ENCODE results near the gene CDCA8.

CDCA8 gene

DNA sequence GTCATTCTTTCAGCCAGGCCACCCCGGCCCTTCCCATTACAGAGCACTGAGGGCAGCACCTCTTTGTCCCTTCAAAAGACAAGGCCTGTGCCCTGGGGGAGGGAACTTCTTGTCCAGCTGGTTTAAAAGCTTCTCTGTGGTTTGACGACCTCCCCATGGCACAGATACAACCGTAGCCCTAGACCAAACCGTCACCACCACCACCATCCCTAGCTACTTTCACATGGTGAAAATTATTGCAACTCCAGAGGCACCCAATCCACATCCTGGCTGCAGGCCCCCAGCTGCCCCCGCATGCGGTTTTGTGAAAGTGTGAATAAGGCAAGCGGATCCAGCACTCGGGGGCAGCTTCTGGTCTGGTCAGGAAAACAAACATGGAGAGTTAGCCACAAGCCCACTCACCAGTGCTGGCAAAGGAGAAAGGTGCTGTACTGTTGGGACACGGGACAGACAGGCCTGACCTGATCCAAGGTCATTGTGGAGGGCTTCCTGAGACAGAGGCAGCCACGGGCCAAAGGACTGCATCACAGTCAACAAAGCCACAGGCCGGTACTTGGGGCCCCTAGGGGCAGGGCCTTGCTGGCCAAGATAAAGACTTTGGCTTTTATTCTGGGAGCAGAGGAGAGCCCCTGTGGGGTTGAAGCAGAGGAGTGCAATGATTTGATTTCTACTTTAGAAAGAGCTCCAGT lies 31.2 kb downstream of the CDCA8 start:
- TF ChIP-seq, protein P1, sequence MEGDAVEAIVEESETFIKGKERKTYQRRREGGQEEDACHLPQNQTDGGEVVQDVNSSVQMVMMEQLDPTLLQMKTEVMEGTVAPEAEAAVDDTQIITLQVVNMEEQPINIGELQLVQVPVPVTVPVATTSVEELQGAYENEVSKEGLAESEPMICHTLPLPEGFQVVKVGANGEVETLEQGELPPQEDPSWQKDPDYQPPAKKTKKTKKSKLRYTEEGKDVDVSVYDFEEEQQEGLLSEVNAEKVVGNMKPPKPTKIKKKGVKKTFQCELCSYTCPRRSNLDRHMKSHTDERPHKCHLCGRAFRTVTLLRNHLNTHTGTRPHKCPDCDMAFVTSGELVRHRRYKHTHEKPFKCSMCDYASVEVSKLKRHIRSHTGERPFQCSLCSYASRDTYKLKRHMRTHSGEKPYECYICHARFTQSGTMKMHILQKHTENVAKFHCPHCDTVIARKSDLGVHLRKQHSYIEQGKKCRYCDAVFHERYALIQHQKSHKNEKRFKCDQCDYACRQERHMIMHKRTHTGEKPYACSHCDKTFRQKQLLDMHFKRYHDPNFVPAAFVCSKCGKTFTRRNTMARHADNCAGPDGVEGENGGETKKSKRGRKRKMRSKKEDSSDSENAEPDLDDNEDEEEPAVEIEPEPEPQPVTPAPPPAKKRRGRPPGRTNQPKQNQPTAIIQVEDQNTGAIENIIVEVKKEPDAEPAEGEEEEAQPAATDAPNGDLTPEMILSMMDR (IDR thresholded peaks at IDR 0.05; ENCODE audit: low read depth, low read length, missing control alignments) = no peak
- DNase-seq (ENCODE audit: extremely low read depth, low read depth) = no peak
- H3K4me3 ChIP-seq (replicated peaks; ENCODE audit: low read depth, low read length) = no peak overlapping the region

DNA sequence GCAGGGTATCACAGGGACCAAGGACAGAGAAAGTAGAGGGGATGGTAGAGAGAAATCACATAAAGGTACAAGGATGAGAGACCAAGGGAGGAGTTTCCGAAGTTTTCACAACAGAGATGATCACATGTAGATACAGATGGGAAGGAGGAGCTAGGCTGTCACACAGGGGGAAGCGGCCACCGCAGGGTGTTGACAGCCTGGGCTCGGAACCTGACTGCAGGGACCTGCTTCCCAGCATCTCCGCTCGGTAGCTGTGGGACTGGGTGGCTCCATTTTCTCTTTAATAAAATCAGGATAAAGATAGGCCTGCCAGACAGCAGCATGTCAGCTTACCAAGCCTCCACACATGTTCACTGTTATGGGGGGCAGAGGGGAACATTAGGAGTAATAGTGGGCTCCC lies 32.3 kb downstream of the CDCA8 start:
- no peak overlapping the region for H3K4me3 ChIP-seq (replicated peaks; ENCODE audit: low read depth, low read length)
- DNase-seq (ENCODE audit: extremely low read depth, low read depth) = no peak
- TF ChIP-seq, protein P1 (IDR thresholded peaks at IDR 0.05; ENCODE audit: low read depth, low read length, missing control alignments) = no peak

DNA sequence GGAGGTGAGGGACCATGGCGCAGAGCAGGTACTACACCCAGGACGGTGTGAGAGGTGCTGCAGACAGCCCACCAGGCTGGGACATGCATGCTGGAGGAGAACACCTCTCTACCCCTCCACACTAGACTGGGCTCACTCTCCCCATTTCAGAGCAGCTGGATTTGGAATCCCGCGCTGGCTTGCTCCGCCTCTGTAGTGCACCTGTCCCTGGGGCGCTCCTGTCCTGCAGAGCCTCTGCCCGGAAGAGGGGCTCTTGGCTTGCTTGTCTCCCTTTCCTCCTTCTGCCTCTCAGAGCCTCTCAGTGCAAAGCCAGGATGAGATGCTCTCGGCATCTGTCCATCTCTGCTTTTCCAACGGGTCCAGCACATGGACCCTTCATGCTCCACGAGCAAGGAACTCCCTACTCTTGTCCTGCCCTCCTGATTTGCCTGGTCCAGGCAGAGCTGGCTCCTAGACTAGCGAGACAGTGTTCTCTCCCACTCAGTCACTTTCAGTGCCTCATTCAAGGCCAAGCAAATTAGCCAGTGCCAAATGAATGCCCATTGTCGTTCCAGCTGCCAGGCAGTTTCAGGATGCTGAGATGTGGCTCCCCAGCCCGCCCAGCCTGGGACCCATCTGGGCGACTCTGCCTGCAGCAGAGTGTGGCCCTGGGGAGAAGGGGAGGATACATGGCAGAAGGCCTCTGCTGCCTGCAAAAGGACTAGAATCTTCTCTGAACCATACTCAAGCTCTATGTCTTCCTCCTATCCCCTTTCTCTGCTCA lies 33.7 kb downstream of the CDCA8 start:
- TF ChIP-seq, protein P1 (IDR thresholded peaks at IDR 0.05; ENCODE audit: low read depth, low read length, missing control alignments) = no peak
- no peak for DNase-seq (ENCODE audit: extremely low read depth, low read depth)
- no peak overlapping the region for H3K4me3 ChIP-seq (replicated peaks; ENCODE audit: low read depth, low read length)

DNA sequence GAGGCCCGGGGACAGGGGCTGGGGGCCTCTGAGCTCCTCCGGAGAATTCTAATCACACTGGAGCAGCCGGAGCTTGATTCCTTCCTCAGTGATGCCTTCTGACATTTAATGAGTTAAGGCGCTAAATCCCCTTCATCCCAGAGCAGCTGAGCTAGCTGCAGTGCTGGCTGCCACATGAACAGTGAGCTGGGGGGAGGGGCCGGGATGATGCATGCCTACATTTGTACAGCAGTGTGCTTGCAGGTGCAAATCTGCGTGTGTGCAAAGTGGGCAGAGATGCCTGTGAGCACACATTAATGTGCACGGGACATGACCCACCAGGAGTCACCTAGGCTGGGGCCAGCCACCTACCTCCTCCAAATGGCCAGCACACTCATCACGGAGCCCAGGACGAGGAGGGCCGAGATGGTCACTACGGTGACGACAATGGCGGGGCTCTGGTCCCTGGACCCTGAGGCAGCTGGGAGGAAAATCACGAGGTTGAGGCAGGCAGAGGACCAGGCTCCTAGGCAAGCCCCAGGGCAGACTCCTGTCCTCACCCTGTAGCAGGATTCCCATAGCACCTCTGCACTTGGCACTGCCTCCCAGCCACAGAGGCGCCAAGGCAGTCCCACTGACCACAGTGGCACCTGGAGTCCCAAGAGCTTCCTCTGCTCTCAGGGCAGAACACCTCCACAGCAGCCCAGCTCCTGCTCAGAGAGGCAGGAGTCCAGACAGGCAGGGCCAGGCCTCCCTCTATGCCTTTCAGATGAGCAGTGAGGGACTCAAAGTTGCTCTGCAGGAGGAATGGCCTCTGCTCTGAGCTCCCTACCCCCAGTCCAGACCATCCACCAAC lies 34.7 kb downstream of the CDCA8 start:
- no peak overlapping the region for H3K4me3 ChIP-seq (replicated peaks; ENCODE audit: low read depth, low read length)
- TF ChIP-seq, protein P1 (IDR thresholded peaks at IDR 0.05; ENCODE audit: low read depth, low read length, missing control alignments) = no peak
- DNase-seq (ENCODE audit: extremely low read depth, low read depth) = no peak

DNA sequence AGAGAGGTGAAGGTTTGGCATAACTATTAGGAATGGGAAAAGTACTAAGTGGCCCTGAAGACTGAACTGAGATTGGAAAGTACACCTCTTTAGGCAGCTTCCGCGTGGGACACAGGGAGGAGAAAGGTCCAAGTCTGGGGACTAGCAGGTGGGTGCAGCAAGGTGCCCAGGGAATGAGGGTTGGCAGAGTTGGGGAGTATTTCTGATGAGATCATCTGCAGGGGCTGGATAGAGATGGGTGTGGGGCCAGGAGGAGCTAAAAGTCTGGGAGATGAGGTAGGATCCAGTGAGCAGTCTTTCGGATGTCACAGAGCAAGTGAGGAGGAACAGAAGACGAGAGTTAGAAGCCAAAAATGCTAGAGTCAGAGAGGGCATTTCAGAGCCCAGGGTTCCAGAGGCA lies 36.1 kb downstream of the CDCA8 start:
- H3K4me3 ChIP-seq (replicated peaks; ENCODE audit: low read depth, low read length) = no peak overlapping the region
- TF ChIP-seq, protein P1 (IDR thresholded peaks at IDR 0.05; ENCODE audit: low read depth, low read length, missing control alignments) = no peak
- no peak for DNase-seq (ENCODE audit: extremely low read depth, low read depth)

DNA sequence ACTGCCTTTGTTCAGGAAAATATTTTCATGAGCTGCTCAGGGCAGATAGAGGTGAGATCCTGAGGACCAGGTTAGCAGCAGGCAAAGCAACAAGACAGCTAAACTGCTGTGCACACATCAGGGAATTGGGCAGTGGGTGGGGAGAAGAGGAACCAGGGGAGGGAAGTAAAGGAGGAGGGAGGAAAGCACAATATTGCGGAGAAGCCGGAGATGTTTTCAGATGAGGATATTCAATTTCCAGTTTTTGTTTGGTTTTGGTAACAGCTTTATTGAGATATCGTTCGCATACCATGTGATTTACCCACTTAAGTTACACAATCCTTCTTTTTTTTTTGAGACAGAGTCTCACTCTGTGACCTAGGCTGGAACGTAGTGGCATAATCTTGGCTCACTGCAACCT lies 38.1 kb downstream of the CDCA8 start:
- no peak overlapping the region for H3K4me3 ChIP-seq (replicated peaks; ENCODE audit: low read depth, low read length)
- TF ChIP-seq, protein P1 (IDR thresholded peaks at IDR 0.05; ENCODE audit: low read depth, low read length, missing control alignments) = no peak
- DNase-seq (ENCODE audit: extremely low read depth, low read depth) = no peak

Data from HFF-Myc (cell line).